NCI-H2107 treated with DMSO at 0.1 percent for 48 hours (cell line): ENCODE data around the gene MYOZ3.

Source experiments
- DNase-seq: peaks from one replicate; lab custom pipeline; 2025; ENCODE audit not compliant: unreplicated experiment; lab: John Stamatoyannopoulos, UW

MYOZ3 gene

DNA sequence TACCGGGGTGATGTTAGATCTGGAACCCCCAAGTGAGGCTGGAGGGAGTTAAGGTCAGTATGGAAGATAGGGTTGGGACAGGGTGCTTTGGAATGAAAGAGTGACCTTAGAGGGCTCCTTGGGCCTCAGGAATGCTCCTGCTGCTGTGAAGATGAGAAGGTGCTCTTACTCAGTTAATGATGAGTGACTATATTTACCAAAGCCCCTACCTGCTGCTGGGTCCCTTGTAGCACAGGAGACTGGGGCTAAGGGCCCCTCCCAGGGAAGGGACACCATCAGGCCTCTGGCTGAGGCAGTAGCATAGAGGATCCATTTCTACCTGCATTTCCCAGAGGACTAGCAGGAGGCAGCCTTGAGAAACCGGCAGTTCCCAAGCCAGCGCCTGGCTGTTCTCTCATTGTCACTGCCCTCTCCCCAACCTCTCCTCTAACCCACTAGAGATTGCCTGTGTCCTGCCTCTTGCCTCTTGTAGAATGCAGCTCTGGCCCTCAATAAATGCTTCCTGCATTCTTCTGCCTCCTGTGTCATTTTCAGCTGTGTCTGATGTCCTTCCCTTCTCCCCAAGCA is 2.3 kb upstream of the MYOZ3 start:
- DNase-seq: no peak

DNA sequence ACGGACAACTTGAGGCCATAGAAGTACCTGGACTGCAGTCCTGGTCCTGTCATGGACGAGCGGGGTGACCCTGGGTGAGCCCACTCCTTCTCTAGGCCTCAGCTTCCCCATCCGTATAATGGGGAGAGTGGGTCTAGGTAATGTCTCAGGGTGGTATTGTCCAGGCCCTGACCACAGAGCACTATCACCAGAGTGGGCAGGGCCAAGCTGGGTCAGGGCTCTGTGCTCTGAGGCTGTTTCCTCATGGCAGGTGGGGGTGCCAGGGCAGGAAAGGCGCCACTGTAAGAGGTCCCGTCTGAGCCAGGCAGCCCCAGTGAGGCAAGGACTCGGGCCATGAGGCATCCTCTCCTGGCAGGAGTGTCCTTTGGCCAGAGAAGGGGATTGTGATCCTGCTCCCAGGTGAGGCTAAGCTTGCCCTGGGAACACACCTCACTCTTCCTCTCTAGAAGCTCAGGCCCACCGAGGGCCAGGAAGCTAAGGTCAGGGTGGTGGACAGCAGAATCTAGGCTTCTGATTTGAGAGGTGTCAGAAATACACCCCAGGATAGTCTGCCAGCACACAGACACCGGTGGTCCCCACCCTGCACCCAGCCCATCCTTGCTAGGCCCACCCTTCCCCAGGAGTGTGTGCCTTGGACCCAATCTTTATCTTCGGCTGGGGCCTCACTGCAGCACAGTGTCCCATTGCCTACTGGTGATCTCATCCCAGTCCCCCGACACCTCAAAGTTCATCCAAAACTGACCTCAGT is 1.5 kb upstream of the MYOZ3 start:
- no peak for DNase-seq

DNA sequence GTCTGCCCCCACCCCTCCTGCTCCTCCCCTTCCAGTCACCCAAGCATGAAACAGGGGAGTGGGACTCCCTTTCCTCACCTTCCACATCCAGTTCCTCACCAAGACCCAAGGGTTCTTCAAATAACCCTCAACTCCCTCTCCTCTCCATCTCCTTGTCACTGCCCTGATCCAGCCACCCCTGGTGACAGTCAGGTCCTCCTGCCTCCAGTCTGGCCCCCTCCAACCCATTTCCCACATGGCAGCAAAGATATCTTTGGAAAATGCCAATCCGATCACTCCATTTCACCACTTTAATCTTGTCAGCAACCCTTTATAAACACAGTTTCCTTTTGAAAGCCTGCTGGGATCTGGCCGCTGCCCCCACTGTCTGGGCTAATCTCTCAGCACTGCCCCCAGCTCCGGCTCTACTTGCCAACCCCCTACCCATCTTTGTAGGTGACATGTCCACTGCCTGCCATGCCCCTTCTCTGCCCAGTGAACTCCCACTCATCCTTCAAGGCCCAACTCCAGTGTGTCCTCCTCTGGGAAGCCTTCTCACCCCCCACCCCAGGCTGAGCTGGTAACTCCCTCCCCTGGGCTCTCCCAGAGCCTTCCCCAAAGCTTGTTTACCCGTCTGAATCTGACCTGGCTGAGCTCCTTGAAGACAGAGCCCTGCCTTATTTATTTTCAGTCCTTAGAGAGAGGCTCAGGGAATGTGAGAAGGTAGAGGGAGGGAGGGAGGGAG is 781 bp upstream of the MYOZ3 start:
- no peak for DNase-seq

DNA sequence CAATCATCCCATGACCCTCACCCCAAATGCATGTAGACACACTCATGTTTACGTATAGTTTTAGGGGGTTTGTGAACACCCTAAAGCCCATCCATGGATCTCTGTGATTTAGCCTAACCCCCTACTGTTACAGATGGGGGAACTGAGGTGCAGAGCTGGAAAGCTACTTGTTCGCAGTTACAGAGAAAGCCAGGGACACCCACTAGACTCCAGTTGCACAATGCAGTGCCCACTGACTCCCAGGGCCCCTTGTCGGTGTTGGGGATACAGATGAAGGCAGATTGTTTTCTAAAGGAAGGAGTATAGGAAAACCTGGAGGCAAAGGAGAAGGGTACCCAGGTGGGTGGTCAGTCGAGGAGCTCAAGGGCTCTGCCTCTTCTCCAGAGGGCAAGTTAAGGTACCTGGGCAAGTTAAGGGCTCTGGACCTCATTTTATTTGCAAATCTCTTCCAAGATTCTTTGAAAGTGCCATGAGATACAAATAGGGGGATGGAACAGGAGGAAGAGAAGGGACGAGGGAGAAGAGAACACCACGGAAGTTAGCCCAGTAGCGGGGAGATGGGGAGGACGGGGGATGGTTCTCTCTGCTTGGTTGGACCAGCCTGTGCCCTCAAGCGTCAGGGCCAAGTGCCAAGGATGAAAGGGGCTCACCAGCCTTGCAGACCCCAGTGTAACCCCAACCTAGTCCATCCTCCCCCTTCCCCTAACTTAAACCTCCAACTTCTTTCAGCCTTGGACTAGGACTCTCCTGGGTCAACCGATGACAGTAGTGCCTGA is 958 bp downstream of the MYOZ3 start:
- DNase-seq: no peak

DNA sequence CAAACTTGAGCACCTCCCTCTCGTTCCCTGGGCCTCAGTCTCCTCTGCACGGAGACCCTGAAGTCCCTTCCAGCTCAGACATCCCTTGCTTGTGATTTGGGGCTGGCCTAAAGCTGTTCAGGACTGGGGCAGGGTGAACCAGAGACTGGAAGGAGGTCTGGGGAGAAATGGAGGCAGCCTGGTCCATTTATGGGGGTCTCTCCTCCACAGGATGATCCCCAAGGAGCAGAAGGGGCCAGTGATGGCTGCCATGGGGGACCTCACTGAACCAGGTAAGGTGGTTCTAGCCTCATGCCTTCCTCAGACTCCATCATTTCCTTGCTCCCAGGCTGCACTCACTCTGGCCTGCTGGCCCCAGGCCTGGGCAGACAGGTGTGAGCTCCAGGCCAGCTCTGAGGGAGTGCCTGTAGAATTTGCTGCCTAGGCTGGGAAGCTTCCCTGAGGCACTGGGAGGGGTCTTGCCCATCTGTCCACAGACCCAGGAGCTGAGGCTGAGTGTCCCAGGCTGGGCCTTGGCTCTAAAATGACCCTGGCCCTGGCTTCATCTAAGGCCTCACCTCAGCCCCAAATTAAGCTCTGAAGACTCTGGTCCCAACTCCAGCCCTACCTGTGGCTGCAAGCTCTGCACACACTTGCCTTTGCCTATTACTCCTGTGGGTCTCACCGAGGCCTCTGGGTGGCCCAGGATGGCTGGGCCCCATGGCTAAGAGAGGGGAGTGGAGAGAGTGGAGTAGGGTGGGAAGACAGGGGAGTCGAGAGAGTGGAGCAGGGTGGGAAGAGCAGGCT is 1.9 kb downstream of the MYOZ3 start:
- no peak for DNase-seq

DNA sequence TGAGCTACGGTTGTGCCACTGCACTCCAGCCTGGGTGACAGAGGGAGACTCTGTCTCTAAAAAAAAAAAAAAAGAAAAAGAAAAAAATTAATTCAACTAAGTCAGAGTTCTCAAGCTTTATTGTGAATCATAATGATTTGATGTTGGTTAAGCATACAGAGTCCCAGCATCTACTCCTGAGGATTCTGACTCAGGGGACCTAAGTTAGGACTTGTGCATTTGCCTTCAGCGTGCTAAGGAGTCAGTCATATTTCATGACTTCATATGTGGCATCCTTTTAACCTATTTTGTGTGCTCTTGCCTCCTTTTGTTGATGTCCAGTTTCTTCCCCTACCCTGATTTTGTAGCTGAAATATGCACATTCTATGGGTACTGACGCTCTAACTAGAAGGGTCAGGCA is 2.9 kb downstream of the MYOZ3 start:
- no peak for DNase-seq

DNA sequence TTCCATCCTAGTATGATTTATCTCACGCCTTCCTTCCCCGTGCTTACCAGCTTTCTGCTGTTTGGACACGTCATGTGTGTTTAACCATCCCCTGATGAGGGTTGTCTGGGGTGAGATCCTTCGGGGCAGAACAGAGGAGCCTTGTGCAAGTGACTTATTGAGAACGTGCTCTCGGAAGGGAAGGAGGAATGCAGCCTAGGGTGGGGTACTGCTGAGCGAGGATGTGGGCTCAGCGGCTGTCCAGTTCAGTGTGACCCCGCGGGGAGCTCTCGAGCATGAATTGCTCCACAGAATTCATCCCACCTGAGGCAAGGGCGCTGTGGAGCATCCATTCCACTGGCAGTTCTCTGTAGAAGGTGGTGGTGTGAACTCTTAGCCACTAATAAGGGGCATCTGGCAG is 4.0 kb downstream of the MYOZ3 start:
- no peak for DNase-seq

DNA sequence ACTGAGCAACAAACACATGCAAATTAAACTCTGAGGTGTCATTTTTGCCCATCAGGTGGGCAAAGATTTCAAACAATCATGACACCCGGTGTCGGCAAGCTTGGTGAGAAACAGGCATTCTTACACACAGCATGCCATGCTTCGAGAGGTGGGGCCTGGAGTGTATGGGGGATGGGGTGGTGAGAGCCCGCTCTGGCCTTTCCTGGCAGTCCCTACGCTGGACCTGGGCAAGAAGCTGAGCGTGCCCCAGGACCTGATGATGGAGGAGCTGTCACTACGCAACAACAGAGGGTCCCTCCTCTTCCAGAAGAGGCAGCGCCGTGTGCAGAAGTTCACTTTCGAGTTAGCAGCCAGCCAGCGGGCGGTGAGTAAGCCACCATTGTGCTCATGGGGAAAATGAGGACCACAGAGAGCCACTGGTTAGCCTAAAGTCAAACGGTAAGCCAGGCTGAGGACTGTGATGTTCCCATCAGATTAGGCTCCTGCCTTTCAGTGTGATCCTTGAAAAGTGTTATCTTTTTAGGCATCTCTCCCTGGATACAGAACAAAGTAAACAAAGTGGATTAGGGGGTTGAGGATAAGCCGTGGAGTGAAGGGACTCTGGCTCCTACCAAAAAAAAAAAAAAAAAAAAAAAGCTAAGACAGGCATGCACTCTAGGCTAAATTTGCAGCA is 9.4 kb downstream of the MYOZ3 start:
- DNase-seq: no peak

DNA sequence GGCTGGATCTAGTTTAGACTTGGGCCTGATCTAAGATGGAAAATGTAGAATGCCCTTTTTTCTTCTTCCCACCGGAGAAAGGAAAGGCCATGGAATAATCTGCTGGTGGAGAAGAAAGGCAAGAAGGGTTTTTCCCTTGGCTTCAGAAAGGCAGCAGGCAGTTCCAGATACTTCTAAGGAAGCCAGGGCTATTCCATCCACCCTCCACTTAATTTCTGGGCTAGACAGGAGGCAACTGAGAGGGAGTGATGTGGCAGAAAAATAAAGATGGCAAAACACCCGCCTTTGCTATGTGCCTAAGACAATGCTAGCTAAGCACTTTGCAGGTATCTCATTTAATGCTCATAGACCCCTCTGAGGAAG is 9.9 kb downstream of the MYOZ3 start:
- no peak for DNase-seq

DNA sequence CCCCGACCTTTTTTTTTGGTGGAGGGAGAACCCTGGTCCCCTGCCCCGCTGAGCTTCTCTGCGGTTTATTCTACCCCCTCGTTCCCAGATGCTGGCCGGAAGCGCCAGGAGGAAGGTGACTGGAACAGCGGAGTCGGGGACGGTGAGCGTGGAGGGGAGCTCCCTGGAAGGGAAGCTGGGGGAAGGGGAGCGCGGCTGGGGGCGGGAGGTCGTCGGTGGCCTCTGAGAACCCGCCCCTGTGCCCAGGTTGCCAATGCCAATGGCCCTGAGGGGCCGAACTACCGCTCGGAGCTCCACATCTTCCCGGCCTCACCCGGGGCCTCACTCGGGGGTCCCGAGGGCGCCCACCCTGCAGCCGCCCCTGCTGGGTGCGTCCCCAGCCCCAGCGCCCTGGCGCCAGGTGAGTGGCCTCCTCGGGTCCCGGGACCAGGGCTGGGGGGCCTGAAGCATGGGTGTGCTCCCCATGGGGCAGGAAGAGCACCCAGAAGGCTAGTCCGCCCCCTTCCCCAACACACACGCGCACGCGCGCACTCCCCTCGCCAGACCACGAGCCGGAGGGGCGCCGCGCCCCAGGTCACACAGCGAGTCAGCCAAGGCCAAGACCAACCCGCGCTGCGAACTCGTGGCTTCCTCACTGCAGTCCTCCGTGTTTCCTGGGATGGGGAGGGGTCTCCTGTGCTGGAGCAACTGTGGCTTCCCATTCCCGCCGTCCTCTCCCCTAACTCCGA is 10.6 kb downstream of the MYOZ3 start:
- no peak for DNase-seq

DNA sequence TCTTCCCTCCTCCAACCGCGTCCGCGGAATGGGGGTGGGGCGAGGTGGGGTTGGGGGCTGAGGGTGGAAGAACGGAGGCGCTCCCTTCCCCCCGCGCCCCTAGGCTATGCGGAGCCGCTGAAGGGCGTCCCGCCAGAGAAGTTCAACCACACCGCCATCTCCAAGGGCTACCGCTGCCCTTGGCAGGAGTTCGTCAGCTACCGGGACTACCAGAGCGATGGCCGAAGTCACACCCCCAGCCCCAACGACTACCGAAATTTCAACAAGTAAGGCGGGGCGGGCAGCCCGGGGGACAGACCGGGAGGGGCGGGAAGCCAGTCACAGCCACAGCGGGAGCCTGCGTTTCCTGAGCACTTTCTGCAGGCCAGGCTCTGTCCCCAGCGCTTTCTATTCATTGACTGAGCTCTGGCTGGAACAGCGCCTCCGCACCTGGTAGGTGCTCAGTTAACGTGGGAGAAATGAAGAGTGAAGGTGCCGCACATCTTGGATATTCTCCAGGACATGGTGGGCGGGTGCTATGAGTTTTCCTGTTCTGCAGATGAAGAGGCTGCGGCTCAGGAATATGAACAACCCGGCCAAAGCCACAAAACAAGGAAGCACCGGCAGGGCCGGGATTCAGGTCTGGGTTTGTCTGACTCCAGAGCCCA is 11.3 kb downstream of the MYOZ3 start:
- no peak for DNase-seq

DNA sequence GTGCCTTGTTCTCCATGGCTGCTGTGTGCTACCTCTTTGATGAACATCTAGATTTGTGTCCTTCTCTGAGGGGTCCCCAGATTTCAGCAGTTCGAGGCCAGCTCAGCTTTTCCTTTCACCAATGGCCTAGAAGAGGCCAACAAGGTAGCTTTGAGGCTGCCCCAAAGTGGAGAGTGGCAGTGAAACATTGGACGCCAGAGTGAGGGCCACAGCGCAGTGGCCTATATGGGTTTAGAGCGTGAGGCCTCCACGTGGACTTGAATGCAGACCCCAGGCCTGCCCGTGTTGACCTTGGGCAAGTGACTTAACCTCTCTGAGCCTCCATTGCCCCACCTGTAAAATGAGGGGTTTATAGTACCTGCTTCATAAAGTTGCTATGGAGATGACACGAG is 11.8 kb downstream of the MYOZ3 start:
- DNase-seq: no peak

DNA sequence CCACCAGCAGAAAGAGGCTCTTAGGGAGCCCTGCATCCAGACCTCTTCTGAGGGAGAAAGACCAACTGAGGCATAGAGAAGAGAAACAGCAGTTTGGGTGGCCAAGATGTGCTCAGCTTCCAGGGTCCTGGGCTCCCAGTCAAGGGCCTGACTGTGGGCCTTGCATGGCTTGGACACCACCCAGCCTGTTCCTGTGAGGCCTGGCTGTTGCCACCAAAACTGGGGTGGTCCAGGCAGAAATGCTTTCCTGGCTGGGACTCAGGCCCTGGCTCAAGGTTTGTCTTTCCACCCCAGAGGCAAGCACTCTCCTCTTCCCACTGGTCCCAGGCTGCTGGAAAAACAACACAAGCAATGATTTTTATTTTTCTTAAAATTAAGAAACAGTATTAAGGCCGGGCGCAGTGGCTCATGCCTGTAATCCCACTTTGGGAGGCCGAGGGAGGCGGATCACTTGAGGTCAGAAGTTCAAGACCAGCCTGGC is 13.3 kb downstream of the MYOZ3 start:
- no peak for DNase-seq

DNA sequence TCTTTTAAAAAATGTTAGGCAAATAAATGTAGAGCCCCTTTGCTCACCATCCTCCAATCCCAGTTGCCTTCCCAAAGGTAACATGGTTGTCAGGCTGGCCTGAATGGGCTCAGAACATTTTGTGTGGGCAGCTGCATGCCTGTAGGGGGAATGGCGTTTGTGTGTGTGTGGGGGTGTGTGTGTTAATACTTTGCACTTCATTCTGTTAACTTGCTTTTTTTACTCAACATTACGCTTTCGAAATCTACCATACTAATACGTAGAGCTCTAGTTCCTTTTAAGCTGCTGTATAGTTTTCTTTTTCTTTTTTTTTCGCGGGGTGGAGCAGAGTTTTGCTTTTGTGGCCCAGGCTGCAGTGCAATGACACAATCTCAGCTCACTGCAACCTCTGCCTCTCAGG is 14.0 kb downstream of the MYOZ3 start:
- no peak for DNase-seq

DNA sequence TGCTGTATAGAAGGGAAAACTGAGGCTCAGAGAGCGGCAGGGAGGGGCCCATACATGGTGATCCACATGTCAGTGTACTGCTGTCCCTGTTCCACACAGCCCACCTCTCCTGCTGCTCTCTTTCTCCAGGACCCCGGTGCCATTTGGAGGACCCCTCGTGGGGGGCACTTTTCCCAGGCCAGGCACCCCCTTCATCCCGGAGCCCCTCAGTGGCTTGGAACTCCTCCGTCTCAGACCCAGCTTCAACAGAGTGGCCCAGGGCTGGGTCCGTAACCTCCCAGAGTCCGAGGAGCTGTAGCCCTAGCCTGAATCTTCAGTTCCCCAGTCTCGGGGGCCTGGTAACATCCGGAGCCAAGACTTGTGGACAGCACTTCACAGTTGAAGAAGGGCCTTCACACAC is 15.5 kb downstream of the MYOZ3 start:
- DNase-seq: no peak

DNA sequence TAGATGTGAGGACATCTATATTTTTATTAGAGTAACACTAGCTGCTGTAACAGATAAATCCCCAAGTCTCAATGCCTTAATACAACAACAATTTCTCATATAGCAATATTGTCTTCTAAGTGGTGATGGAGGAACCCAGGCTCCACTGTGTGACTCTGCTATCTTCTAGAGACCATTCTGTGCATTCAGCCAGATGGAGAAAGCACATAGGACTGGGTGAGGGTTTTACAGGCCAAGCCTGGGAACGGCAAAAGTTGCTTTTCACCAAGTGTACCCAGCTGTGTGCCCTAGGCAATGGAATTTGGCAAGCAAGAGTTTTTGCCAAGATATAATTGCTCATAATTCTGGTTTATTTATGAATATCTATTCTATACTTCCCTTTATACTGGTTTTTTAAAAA is 28.1 kb downstream of the MYOZ3 start:
- DNase-seq: no peak

DNA sequence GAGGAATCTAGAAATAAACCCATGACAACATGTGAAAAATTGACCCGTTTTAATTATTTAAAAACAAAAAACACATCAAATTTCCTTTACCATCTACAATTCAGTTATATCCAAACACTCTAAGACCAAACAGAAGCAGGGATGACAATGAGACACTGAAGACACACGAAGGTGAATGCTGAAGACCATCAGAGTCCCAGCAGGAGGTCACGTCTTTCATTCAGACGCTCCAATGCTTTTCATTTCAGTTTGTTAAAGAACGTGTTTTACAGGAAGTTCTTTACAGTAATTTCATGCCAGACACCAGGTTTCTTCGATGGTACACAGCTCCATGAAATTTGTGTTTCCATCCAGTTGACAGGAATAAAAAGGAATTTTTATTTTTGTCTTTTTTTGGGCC is 29.7 kb downstream of the MYOZ3 start:
- DNase-seq: no peak

DNA sequence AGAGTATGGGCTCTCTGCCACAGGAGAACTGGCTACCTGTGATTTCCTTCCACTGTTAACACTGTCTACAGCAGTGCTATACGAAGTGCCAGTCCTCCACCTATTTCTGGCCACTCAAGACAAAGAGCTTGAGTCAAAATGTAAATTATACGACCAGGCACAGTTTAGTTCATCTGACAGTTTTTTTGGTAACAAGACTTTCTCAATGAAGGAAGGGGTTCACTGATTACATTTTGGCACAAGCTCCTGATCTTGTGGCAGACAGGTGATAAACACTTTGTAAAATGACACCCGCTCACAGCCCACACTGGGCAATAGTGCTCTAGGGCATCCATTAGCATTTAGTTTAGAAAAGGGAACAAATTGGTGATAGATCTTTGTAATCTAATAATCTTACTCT is 31.2 kb downstream of the MYOZ3 start:
- peak; percentile 9 for DNase-seq

DNA sequence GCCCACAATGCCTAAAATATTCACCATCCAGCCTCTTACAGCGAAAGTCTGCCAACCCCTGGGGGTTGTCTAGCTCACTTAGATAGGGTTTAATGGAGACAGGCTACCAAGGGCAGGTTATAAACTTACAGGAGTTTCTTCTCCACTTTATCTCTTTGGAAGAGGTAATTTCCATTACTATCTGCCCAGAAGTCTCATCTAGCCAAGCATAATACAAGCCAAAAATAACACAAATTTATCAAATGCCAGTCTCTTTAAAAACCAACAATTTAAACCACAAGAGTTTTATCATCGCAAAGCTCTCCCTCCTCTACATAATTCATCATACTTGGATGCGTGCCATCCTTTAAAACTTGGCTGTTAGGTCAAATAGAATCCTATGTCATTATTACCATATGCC is 33.6 kb downstream of the MYOZ3 start:
- DNase-seq: no peak
